ENCODE measurements around the gene LYST. TPM values are rescaled to one million over a fixed set of nuclear protein-coding genes. Genes with fewer than 3 reads are reported as not detected.

Gene LYST
- total and polyA plus RNA-seq, 12 donors = 6.7 to 48.0 (median 19.0) TPM

DNA sequence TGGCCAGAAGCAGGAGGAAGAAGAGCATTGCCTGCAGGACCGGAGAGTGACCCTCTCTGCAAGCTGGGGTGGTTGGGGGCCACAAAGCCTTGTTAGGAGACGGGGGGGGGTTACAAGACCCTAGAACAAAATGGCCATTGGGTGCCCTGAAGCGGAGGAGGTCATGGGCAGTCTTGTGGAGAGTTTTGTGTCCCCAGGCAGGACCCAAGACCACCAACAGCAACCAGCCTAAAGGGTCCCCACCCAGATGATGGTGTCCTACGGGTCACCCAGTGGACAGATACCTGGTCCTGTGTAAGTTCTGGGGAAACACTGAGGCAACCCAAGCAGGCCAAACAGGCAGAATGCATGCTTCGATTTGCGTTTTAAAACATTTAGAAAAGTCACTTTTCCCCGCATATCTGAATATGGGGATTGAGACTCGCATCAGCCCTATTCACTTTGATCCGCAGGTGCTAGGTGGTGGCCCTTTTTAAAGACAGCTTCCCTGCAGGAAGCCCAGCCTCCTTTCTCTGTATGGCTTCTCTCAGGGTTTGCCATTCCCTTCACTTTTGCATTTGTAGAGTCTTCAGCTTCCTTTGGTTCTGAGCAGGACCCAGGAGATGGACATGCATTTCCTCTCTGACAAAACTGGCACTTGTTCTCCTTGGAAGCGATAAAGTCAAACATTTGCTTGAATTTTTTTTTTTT, 238.2 kb downstream of the LYST start:
- intact Hi-C loops (cut with DNase I) = no loop called here
- H3K36me3 ChIP-seq (replicated peaks in 1 of 2) = no peaks in the 10 kb centered on the region
- H3K4me3 ChIP-seq = no peak overlapping the region
- no peaks in the 10 kb centered on the region for H3K27me3 ChIP-seq
- no peaks in the 10 kb centered on the region for H3K9me3 ChIP-seq (replicated peaks in 1 of 3)
- DNase-seq = no peak
- WGBS, 4 donors = 90 to 97% (median 94%) methylated on average over 10 of the region's 10 CpGs
- H3K4me1 ChIP-seq (replicated peaks in 1 of 2) = peaks cover 0 to 8% of the 10 kb centered on the region in 2 donors
- H3K27ac ChIP-seq = no peak overlapping the region
- TF ChIP-seq CTCF (IDR thresholded peaks at IDR 0.05) (no peak), POLR2A (IDR thresholded peaks at IDR 0.05) (no peak)

DNA sequence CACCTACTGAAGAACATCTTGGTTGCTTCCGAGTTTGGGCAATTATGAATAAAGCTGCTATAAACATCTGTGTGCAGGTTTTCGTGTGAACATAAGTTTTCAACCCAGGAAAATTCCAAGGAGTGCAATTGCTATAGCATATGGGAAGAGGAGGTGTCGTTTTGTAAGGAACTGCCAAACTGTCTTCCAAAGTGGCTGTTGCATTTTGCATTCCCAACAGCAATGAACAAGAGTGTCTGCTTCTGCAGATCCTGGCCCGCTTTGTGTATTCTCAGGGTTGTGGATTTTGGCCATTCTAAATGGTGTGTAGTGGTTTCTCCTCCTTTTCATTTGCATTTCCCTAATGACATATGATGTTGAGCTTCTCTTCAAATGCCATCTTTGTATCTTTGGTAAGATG, 240.9 kb downstream of the LYST start:
- Histone ChIP-seq H3K27me3 (no peaks in the 10 kb centered on the region), H3K36me3 (replicated peaks in 1 of 2) (no peaks in the 10 kb centered on the region), H3K4me3 (no peak overlapping the region), H3K9me3 (replicated peaks in 1 of 3) (no peaks in the 10 kb centered on the region), H3K4me1 (replicated peaks in 1 of 2) (peaks cover 0 to 4% of the 10 kb centered on the region in 2 donors), H3K27ac (no peak overlapping the region)
- intact Hi-C loops (cut with DNase I) = no loop called here
- TF ChIP-seq POLR2A (IDR thresholded peaks at IDR 0.05) = no peak
- TF ChIP-seq CTCF (IDR thresholded peaks at IDR 0.05) = no peak
- DNase-seq = no peak
- WGBS, 4 donors = 88 to 92% (median 91%) methylated on average over 4 of the region's 4 CpGs

GRCh38 chr1:235625340-235625739, 241.4 kb downstream of the LYST start:
- 86 to 94% (median 89%) methylated on average over 3 of the region's 3 CpGs for WGBS, 4 donors
- TF ChIP-seq POLR2A (IDR thresholded peaks at IDR 0.05) (no peak), CTCF (IDR thresholded peaks at IDR 0.05) (no peak)
- H3K27ac ChIP-seq = no peak overlapping the region
- H3K4me3 ChIP-seq = no peak overlapping the region
- intact Hi-C loops (cut with DNase I) = no loop called here
- H3K27me3 ChIP-seq = no peaks in the 10 kb centered on the region
- no peak for DNase-seq
- H3K36me3 ChIP-seq (replicated peaks in 1 of 2) = no peaks in the 10 kb centered on the region
- H3K4me1 ChIP-seq (replicated peaks in 1 of 2) = peaks cover 0 to 4% of the 10 kb centered on the region in 2 donors
- no peaks in the 10 kb centered on the region for H3K9me3 ChIP-seq (replicated peaks in 1 of 3)

DNA sequence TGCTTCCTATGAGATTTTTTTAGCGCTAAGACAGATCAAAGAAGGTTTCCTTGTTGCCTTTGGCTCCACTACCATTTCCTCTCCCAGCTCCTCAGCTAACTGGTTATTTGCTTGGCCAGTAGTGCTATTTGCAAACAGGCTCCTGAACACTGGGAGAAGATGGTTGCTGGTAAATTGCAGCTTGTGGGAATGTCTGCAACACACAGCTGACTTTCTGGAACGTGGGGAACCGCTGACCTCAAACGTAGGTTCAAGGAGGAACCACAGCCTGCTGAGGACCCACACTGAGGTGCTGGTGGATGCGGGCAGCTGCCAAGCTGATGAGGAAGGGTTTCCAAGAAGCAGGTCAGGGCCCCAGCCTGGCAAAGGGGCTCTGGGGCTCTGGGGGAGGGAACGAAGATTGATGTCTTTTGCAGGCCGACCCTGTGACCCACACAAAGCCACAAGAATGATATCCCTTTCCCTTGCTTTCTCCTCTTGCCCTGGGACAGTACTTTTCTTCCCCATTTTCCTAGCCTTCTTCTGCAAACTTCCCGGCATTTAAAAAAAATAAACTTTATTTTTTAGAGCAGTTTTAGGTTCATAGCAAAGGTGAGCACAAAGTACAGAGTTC, 241.9 kb downstream of the LYST start:
- DNase-seq = peak in 1 of 7 donors; percentile 11
- Histone ChIP-seq H3K4me1 (replicated peaks in 1 of 2) (peaks cover 0 to 4% of the 10 kb centered on the region in 2 donors), H3K27ac (peak overlapping the region in 1 of 5 donors; percentile 31), H3K27me3 (no peaks in the 10 kb centered on the region), H3K9me3 (replicated peaks in 1 of 3) (no peaks in the 10 kb centered on the region), H3K4me3 (no peak overlapping the region), H3K36me3 (replicated peaks in 1 of 2) (no peaks in the 10 kb centered on the region)
- intact Hi-C loops (cut with DNase I) = no loop called here
- TF ChIP-seq POLR2A (IDR thresholded peaks at IDR 0.05) = no peak
- TF ChIP-seq CTCF (IDR thresholded peaks at IDR 0.05) = no peak
- WGBS, 4 donors = 30 to 50% (median 43%) methylated on average over 8 of the region's 8 CpGs
